ENCODE measurements around the gene PLA2R1.

DNA sequence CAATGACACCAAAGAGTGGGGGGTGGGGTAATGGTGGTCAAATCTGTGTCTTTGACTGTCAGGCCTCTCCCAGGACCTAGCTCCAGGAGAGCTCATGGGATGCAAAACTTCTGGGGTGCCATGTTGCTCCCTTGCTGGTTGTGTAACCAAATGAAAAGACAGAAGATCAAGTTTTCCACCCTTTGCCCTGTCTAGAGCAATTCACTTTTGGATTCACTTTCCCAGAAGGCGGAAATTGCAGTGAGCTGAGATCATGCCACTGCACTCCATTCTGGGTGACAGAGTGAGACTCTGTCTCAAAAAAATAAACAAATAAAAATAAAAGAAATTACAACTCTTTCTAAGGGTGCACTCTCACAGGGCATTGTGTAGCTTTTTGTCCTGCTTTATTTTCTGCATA is 34.9 kb upstream of the PLA2R1 start:
- TF ChIP-seq CTCF (IDR thresholded peaks at IDR 0.05) (no peak), NR2C2 (CRISPR knock-in tag; IDR thresholded peaks at IDR 0.05) (no peak), TEAD4 (CRISPR knock-in tag; IDR thresholded peaks at IDR 0.05) (no peak), CREM (CRISPR knock-in tag; IDR thresholded peaks at IDR 0.05) (no peak), TCF7 (CRISPR knock-in tag; IDR thresholded peaks at IDR 0.05; ENCODE audit: low read depth) (no peak), ATF2 (CRISPR knock-in tag; IDR thresholded peaks at IDR 0.05; ENCODE audit: borderline replicate concordance, low read depth) (no peak), ZNF232 (CRISPR knock-in tag; IDR thresholded peaks at IDR 0.05) (no peak)
- TF ChIP-seq, protein P1, sequence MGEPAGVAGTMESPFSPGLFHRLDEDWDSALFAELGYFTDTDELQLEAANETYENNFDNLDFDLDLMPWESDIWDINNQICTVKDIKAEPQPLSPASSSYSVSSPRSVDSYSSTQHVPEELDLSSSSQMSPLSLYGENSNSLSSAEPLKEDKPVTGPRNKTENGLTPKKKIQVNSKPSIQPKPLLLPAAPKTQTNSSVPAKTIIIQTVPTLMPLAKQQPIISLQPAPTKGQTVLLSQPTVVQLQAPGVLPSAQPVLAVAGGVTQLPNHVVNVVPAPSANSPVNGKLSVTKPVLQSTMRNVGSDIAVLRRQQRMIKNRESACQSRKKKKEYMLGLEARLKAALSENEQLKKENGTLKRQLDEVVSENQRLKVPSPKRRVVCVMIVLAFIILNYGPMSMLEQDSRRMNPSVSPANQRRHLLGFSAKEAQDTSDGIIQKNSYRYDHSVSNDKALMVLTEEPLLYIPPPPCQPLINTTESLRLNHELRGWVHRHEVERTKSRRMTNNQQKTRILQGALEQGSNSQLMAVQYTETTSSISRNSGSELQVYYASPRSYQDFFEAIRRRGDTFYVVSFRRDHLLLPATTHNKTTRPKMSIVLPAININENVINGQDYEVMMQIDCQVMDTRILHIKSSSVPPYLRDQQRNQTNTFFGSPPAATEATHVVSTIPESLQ (CRISPR knock-in tag; IDR thresholded peaks at IDR 0.05), result no peak
- TF ChIP-seq, protein P2, sequence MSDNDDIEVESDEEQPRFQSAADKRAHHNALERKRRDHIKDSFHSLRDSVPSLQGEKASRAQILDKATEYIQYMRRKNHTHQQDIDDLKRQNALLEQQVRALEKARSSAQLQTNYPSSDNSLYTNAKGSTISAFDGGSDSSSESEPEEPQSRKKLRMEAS (CRISPR knock-in tag; IDR thresholded peaks at IDR 0.05), result no peak

Measured in WTC11 (cell line).